HepG2 (cell line): ENCODE results near the gene TMEM174. TPM values are rescaled to one million over a fixed set of nuclear protein-coding genes. Genes with fewer than 3 reads are reported as not detected.

Source experiments
- ATAC-seq: fragments of 200-7000 bp; cut with Tn5 transposase; 3 replicates; pipeline ENCODE4 v1.9.1; 2020; ENCODE audit warnings: mild to moderate bottlenecking, moderate library complexity
- BruUV-seq: library from RNA; stranded (reverse); fragments of 400-500 nt; replicated peaks from 2 replicates; lab custom pipeline; 2021; lab: Mats Ljungman, UMichigan
- CTCF ChIA-PET: fragments of 300-600 bp; formaldehyde crosslinking; extraction: SDS; loops from one replicate; lab custom pipeline; 2021; ENCODE audit warnings: low total read pairs, inconsistent platforms, low intra/inter-chr PET ratio; lab: Yijun Ruan, JAX
- POLR2A ChIA-PET: fragments of 350-600 bp; sonication (Branson Sonifier 250); formaldehyde crosslinking; loops from one replicate; lab custom pipeline; 2020; ENCODE audit warnings: antibody characterized with exemption, inconsistent platforms; lab: Yijun Ruan, JAX
- DNase-seq: peaks from one replicate; pipeline ENCODE4 v3.0.0-alpha.2; 2015; ENCODE audit warnings: low spot score
- FAIRE-seq: peaks from 3 replicates; lab custom pipeline; 2011; peaks lifted over from hg19 to GRCh38; lab: Jason Lieb, UNC
- H2AFZ ChIP-seq: one replicate; pipeline ENCODE4 v1.6.1; 2011; ENCODE audit warnings: low read length, inconsistent platforms
- H3K27ac ChIP-seq: fragments of 300-600 bp; 3 replicates; pipeline ENCODE4 v1.8.0; 2011; ENCODE audit warnings: mixed run types, mild to moderate bottlenecking, mixed read lengths, low read length, inconsistent platforms; ENCODE audit not compliant: insufficient read depth; ENCODE audit errors: extremely low read length
- H3K27me3 ChIP-seq, 2 experiments: fragments of 200-600 bp in 1 of 2; 2 replicates in 1 of 2; 3 replicates in 1 of 2; pipeline versions ENCODE4 v1.6.0 to v1.8.0; 2011; ENCODE audit warnings: low read length in 2 of 2, mild to moderate bottlenecking in 2 of 2, moderate library complexity in 2 of 2, inconsistent platforms in 1 of 2; ENCODE audit not compliant: insufficient read depth in 2 of 2, control insufficient read depth in 1 of 2
- H3K36me3 ChIP-seq, 2 experiments: fragments of 200-600 bp in 1 of 2; replicated peaks in 1 of 2; 2 replicates in 1 of 2; 3 replicates in 1 of 2; pipeline versions ENCODE4 v1.5.1 to v1.8.0; 2011; ENCODE audit warnings: low read length in 2 of 2, inconsistent platforms in 1 of 2; ENCODE audit not compliant: insufficient read depth in 2 of 2, control insufficient read depth in 1 of 2
- H3K4me1 ChIP-seq: 2 replicates; pipeline ENCODE4 v1.5.1; 2012; ENCODE audit warnings: low read length, inconsistent platforms; ENCODE audit not compliant: insufficient read depth
- H3K4me2 ChIP-seq: 2 replicates; pipeline ENCODE4 v1.6.0; 2011; ENCODE audit warnings: low read depth, low read length, inconsistent platforms
- H3K4me3 ChIP-seq, 3 experiments: fragments of 200-600 bp in 1 of 3; sonication (generic), shearing (Covaris generic) in 1 of 3; replicated peaks in 1 of 3; 2 replicates each; pipeline ENCODE4 v1.5.1; 2011 to 2016; ENCODE audit warnings: low read length in 3 of 3, inconsistent platforms in 2 of 3, low read depth in 2 of 3, mild to moderate bottlenecking in 2 of 3, control low read depth in 1 of 3, mixed read lengths in 1 of 3; ENCODE audit not compliant: insufficient read depth in 1 of 3
- H3K79me2 ChIP-seq: one replicate; pipeline ENCODE4 v1.6.1; 2011; ENCODE audit warnings: low read length, inconsistent platforms; ENCODE audit not compliant: insufficient read depth
- H3K9ac ChIP-seq: 2 replicates; pipeline ENCODE4 v1.6.0; 2011; ENCODE audit warnings: mild to moderate bottlenecking, low read depth, low read length, inconsistent platforms; ENCODE audit not compliant: insufficient read depth
- H3K9me3 ChIP-seq: 2 replicates; pipeline ENCODE4 v1.5.1; 2012; ENCODE audit warnings: mild to moderate bottlenecking, low read length
- H4K20me1 ChIP-seq: 2 replicates; pipeline ENCODE4 v1.6.0; 2011; ENCODE audit warnings: inconsistent platforms, mild to moderate bottlenecking, low read length, moderate library complexity; ENCODE audit not compliant: insufficient read depth
- CHD4 ChIP-seq: fragments of 200-600 bp; sonication (generic); IDR thresholded peaks from 2 replicates; pipeline ENCODE4 v1.7.0; 2017; ENCODE audit warnings: mild to moderate bottlenecking, low read length, borderline replicate concordance
- FOXK1 ChIP-seq: sonication (generic); formaldehyde crosslinking; IDR thresholded peaks from 2 replicates; pipeline ENCODE4 v1.4.0; 2020; ENCODE audit warnings: low read depth, missing genetic modification reagents, borderline replicate concordance
- GATAD2A ChIP-seq: IDR thresholded peaks from 2 replicates; pipeline ENCODE4 v1.6.1; 2016
- MBD4 ChIP-seq: IDR thresholded peaks from 2 replicates; pipeline ENCODE4 v1.6.1; 2012; ENCODE audit warnings: low read length, inconsistent platforms, borderline replicate concordance
- NRL ChIP-seq: sonication (generic); formaldehyde crosslinking; IDR thresholded peaks from 2 replicates; pipeline ENCODE4 v1.5.0; 2020; ENCODE audit warnings: missing genetic modification reagents, mild to moderate bottlenecking, moderate library complexity, borderline replicate concordance
- PHF8 ChIP-seq: sonication (generic); formaldehyde crosslinking; IDR thresholded peaks from 2 replicates; pipeline ENCODE4 v1.5.0; 2020; ENCODE audit warnings: missing genetic modification reagents
- SALL1 ChIP-seq: sonication (generic); formaldehyde crosslinking; IDR thresholded peaks from 2 replicates; pipeline ENCODE4 v1.8.0; 2022; ENCODE audit warnings: mild to moderate bottlenecking, missing genetic modification reagents
- SMC3 ChIP-seq: IDR thresholded peaks from 2 replicates; pipeline ENCODE4 v1.6.1; 2011; ENCODE audit warnings: low read length, improper control_type of control experiment
- SRSF1 ChIP-seq: fragments of 200-400 bp; formaldehyde crosslinking; optimal IDR thresholded peaks from 2 replicates; pipeline ENCODE3; 2017; ENCODE audit warnings: mild to moderate bottlenecking, low read depth, low read length, moderate library complexity
- ZNF549 ChIP-seq: sonication (generic); formaldehyde crosslinking; IDR thresholded peaks from 2 replicates; pipeline ENCODE4 v1.5.0; 2020; ENCODE audit warnings: missing genetic modification reagents
- ZNF660 ChIP-seq: sonication (generic); formaldehyde crosslinking; IDR thresholded peaks from 2 replicates; pipeline ENCODE4 v1.5.1; 2020; ENCODE audit warnings: mild to moderate bottlenecking, low read depth, missing genetic modification reagents, borderline replicate concordance
- WGBS: methylation state at CpG from one replicate; pipeline ENCODE4 v1.1.6; 2017; ENCODE audit warnings: low lambda C conversion rate; 5-methylcytosine and 5-hydroxymethylcytosine counted together
- in situ Hi-C: cut with HindIII; loops from 2 replicates; pipeline ENCODE4 v1.10.0; 2017; ENCODE audit warnings: low pct_unique_long_range_greater_than_20kb; ENCODE audit not compliant: extremely low pct_ligation_motif_present
- intact Hi-C: fragments of 100-400 bp; cut with micrococcal nuclease; formaldehyde crosslinking; loops from one replicate; pipeline ENCODE4 v1.10.0; 2022; ENCODE audit not compliant: unreplicated experiment
- polyA plus RNA-seq, 8 experiments: library from polyadenylated mRNA; depleted of rRNA in 3 of 8; stranded (reverse) in 7 of 8; unstranded in 1 of 8; fragments of >200 nt; fragmentation: Illumina TruSeq in 4 of 8; extraction: Trizol in 4 of 8; gene quantifications; 2 replicates each; pipeline versions ENCODE4 v1.2.1 to v1.2.3, GENCODE V29; 2011 to 2016; ENCODE audit warnings: low read depth in 4 of 8, missing spikeins in 1 of 8, mixed read lengths in 1 of 8; ENCODE audit not compliant: insufficient read depth in 1 of 8
- total RNA-seq, 5 experiments: library from RNA; depleted of rRNA; stranded (reverse); fragments of >200 nt; fragmentation: Illumina TruSeq; extraction: Trizol; gene quantifications; 2 replicates each; pipeline ENCODE4 v1.2.3, GENCODE V29; 2016; ENCODE audit warnings: low read depth in 1 of 5
- TF ChIP-seq, protein P1 (sequence below): sonication (generic); formaldehyde crosslinking; IDR thresholded peaks from 2 replicates; pipeline ENCODE4 v1.5.0; 2020; ENCODE audit warnings: mild to moderate bottlenecking, missing genetic modification reagents, borderline replicate concordance
- TF ChIP-seq, protein P2 (sequence below): sonication (generic); formaldehyde crosslinking; IDR thresholded peaks from 2 replicates; pipeline ENCODE4 v1.9.0; 2021; ENCODE audit warnings: missing genetic modification reagents, borderline replicate concordance
- TF ChIP-seq, protein P3 (sequence below): IDR thresholded peaks from 2 replicates; pipeline ENCODE4 v1.6.1; 2016; ENCODE audit warnings: missing compliant biosample characterization, missing genetic modification reagents, borderline replicate concordance

TMEM174 gene
- total and polyA plus RNA-seq, 2 of the 13 experiments (the other 11 are each of a cell fraction or from before 2014, with no cell fraction given) = not detected

DNA sequence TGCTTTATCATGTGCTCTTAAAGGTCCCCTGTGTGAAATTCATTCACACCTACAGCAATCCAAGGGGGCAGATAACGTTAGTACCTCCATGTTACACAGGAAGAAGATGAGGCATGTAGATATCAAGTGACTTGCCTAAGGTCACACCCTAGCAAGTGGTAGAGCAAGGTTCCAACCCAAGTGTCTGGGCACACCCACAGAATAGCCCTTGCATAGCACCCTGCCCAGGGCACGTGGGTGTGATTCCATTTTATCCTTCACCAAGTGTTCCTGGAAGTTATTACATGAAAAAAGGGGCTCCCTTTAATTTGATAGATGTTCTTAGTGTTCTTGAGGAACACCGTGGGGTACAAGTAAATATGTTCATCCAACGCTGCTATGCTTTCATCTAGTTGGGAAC lies 47.7 kb upstream of the TMEM174 start:
- no peak for DNase-seq
- Histone ChIP-seq H3K9me3 (no peaks in the 10 kb centered on the region), H3K27me3 (peaks cover 11 to 68% of the 10 kb centered on the region in 2 experiments), H3K4me1 (peaks cover 6% of the 10 kb centered on the region; the same call in 1 of the 2 replicates), H3K27ac (no peak overlapping the region), H3K4me2 (no peak overlapping the region), H3K36me3 (no peaks in the 10 kb centered on the region), H3K79me2 (no peaks in the 10 kb centered on the region), H3K4me3 (no peak overlapping the region), H4K20me1 (no peaks in the 10 kb centered on the region), H3K9ac (no peak overlapping the region), H2AFZ (no peak overlapping the region)
- FAIRE-seq = no peak
- WGBS = 4% methylated on average over 4 of the region's 4 CpGs
- no TSS peak for BruUV-seq
- ATAC-seq = no peak
- intact Hi-C loops = no loop called here
- in situ Hi-C loops = no loop called here
- POLR2A ChIA-PET = no interaction called here
- CTCF ChIA-PET = no interaction called here
- TF ChIP-seq FOXK1 (CRISPR knock-in tag) = no peak
- TF ChIP-seq ZNF660 (CRISPR knock-in tag) = no peak
- TF ChIP-seq PHF8 (CRISPR knock-in tag) = no peak
- TF ChIP-seq, protein P1, sequence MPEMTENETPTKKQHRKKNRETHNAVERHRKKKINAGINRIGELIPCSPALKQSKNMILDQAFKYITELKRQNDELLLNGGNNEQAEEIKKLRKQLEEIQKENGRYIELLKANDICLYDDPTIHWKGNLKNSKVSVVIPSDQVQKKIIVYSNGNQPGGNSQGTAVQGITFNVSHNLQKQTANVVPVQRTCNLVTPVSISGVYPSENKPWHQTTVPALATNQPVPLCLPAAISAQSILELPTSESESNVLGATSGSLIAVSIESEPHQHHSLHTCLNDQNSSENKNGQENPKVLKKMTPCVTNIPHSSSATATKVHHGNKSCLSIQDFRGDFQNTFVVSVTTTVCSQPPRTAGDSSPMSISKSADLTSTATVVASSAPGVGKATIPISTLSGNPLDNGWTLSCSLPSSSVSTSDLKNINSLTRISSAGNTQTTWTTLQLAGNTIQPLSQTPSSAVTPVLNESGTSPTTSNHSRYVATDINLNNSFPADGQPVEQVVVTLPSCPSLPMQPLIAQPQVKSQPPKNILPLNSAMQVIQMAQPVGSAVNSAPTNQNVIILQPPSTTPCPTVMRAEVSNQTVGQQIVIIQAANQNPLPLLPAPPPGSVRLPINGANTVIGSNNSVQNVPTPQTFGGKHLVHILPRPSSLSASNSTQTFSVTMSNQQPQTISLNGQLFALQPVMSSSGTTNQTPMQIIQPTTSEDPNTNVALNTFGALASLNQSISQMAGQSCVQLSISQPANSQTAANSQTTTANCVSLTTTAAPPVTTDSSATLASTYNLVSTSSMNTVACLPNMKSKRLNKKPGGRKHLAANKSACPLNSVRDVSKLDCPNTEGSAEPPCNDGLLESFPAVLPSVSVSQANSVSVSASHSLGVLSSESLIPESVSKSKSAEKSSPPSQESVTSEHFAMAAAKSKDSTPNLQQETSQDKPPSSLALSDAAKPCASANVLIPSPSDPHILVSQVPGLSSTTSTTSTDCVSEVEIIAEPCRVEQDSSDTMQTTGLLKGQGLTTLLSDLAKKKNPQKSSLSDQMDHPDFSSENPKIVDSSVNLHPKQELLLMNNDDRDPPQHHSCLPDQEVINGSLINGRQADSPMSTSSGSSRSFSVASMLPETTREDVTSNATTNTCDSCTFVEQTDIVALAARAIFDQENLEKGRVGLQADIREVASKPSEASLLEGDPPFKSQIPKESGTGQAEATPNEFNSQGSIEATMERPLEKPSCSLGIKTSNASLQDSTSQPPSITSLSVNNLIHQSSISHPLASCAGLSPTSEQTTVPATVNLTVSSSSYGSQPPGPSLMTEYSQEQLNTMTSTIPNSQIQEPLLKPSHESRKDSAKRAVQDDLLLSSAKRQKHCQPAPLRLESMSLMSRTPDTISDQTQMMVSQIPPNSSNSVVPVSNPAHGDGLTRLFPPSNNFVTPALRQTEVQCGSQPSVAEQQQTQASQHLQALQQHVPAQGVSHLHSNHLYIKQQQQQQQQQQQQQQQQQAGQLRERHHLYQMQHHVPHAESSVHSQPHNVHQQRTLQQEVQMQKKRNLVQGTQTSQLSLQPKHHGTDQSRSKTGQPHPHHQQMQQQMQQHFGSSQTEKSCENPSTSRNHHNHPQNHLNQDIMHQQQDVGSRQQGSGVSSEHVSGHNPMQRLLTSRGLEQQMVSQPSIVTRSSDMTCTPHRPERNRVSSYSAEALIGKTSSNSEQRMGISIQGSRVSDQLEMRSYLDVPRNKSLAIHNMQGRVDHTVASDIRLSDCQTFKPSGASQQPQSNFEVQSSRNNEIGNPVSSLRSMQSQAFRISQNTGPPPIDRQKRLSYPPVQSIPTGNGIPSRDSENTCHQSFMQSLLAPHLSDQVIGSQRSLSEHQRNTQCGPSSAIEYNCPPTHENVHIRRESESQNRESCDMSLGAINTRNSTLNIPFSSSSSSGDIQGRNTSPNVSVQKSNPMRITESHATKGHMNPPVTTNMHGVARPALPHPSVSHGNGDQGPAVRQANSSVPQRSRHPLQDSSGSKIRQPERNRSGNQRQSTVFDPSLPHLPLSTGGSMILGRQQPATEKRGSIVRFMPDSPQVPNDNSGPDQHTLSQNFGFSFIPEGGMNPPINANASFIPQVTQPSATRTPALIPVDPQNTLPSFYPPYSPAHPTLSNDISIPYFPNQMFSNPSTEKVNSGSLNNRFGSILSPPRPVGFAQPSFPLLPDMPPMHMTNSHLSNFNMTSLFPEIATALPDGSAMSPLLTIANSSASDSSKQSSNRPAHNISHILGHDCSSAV = no peak
- TF ChIP-seq, protein P2, sequence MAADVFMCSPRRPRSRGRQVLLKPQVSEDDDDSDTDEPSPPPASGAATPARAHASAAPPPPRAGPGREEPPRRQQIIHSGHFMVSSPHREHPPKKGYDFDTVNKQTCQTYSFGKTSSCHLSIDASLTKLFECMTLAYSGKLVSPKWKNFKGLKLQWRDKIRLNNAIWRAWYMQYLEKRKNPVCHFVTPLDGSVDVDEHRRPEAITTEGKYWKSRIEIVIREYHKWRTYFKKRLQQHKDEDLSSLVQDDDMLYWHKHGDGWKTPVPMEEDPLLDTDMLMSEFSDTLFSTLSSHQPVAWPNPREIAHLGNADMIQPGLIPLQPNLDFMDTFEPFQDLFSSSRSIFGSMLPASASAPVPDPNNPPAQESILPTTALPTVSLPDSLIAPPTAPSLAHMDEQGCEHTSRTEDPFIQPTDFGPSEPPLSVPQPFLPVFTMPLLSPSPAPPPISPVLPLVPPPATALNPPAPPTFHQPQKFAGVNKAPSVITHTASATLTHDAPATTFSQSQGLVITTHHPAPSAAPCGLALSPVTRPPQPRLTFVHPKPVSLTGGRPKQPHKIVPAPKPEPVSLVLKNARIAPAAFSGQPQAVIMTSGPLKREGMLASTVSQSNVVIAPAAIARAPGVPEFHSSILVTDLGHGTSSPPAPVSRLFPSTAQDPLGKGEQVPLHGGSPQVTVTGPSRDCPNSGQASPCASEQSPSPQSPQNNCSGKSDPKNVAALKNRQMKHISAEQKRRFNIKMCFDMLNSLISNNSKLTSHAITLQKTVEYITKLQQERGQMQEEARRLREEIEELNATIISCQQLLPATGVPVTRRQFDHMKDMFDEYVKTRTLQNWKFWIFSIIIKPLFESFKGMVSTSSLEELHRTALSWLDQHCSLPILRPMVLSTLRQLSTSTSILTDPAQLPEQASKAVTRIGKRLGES = no peak
- no peak for TF ChIP-seq SMC3
- no peak for TF ChIP-seq NRL (CRISPR knock-in tag)
- TF ChIP-seq GATAD2A (CRISPR knock-in tag) = no peak
- no peak for TF ChIP-seq SALL1 (CRISPR knock-in tag)
- no peak for TF ChIP-seq MBD4
- TF ChIP-seq, protein P3, sequence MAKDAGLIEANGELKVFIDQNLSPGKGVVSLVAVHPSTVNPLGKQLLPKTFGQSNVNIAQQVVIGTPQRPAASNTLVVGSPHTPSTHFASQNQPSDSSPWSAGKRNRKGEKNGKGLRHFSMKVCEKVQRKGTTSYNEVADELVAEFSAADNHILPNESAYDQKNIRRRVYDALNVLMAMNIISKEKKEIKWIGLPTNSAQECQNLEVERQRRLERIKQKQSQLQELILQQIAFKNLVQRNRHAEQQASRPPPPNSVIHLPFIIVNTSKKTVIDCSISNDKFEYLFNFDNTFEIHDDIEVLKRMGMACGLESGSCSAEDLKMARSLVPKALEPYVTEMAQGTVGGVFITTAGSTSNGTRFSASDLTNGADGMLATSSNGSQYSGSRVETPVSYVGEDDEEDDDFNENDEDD (CRISPR knock-in tag) = no peak
- no peak for TF ChIP-seq SRSF1
- TF ChIP-seq CHD4 = no peak
- TF ChIP-seq ZNF549 (CRISPR knock-in tag) = no peak
